RWPE2 (cell line): ENCODE data around the gene TSPAN5.
"Not testable (repeated sequence)": the region's sequence is repeated elsewhere in the genome, so short reads cannot be mapped to it uniquely, and the experiment has no call there.

Experiments
- ATAC-seq: fragments of 200-7000 bp; cut with Tn5 transposase; 3 replicates; pipeline ENCODE4 v1.9.1; 2021; ENCODE audit warnings: low read depth
- DNase-seq: peaks from one replicate; pipeline ENCODE4 v3.0.0-alpha.2; 2020; ENCODE audit warnings: low spot score
- H3K27ac ChIP-seq: fragments of 450-650 bp; 2 replicates; pipeline ENCODE4 v1.5.1; 2017; ENCODE audit warnings: mild to moderate bottlenecking; ENCODE audit not compliant: poor library complexity, severe bottlenecking
- H3K27me3 ChIP-seq: fragments of 250-450 bp; sonication (Bioruptor Pico); 2 replicates; pipeline ENCODE4 v1.5.1; 2021; ENCODE audit warnings: mild to moderate bottlenecking, moderate library complexity; ENCODE audit not compliant: insufficient read depth, poor library complexity, severe bottlenecking
- H3K36me3 ChIP-seq: fragments of 250-450 bp; sonication (Bioruptor Pico); 2 replicates; pipeline ENCODE4 v1.5.1; 2020; ENCODE audit warnings: low read depth, mild to moderate bottlenecking, moderate library complexity
- H3K4me1 ChIP-seq: fragments of 250-450 bp; sonication (Bioruptor Pico); 2 replicates; pipeline ENCODE4 v1.5.1; 2021; ENCODE audit warnings: mild to moderate bottlenecking, moderate library complexity; ENCODE audit not compliant: insufficient read depth, poor library complexity, severe bottlenecking
- H3K4me3 ChIP-seq: fragments of 250-450 bp; sonication (Bioruptor Pico); 2 replicates; pipeline ENCODE4 v1.5.1; 2021; ENCODE audit warnings: mild to moderate bottlenecking, moderate library complexity; ENCODE audit not compliant: severe bottlenecking
- H3K9me3 ChIP-seq: fragments of 250-450 bp; sonication (Bioruptor Pico); 2 replicates; pipeline ENCODE4 v1.5.1; 2021; ENCODE audit warnings: mild to moderate bottlenecking, moderate library complexity; ENCODE audit not compliant: severe bottlenecking
- CTCF ChIP-seq: fragments of 450-650 bp; IDR thresholded peaks from one replicate; pipeline ENCODE4 v1.5.1; 2017; ENCODE audit warnings: mild to moderate bottlenecking, moderate library complexity; ENCODE audit not compliant: poor library complexity, severe bottlenecking

The TSPAN5 gene

GRCh38 chr4:98469771-98470170 is 188.6 kb downstream of the TSPAN5 start:
- Histone ChIP-seq H3K4me1 (peaks cover 30% of the 10 kb centered on the region), H3K4me3 (no peak overlapping the region), H3K27ac (no peak overlapping the region), H3K9me3 (no peaks in the 10 kb centered on the region), H3K27me3 (no peaks in the 10 kb centered on the region), H3K36me3 (peaks cover 22% of the 10 kb centered on the region)
- ATAC-seq (no peak), DNase-seq (no peak)
- TF ChIP-seq CTCF = no peak

- DNase-seq (no peak), ATAC-seq (no peak)
- no peak for TF ChIP-seq CTCF
- Histone ChIP-seq H3K4me1 (peaks cover 23% of the 10 kb centered on the region), H3K27me3 (no peaks in the 10 kb centered on the region), H3K4me3 (no peak overlapping the region), H3K27ac (peak overlapping the region; percentile 10), H3K9me3 (no peaks in the 10 kb centered on the region), H3K36me3 (peaks cover 16% of the 10 kb centered on the region)
Observed at GRCh38 chr4:98468709-98469108, 189.7 kb downstream of the TSPAN5 start.

GRCh38 chr4:98467627-98468072 is 190.8 kb downstream of the TSPAN5 start:
- Histone ChIP-seq H3K27ac (peak overlapping the region; percentile 25), H3K4me3 (peak overlapping the region; percentile 22), H3K9me3 (no peaks in the 10 kb centered on the region), H3K36me3 (peaks cover 11% of the 10 kb centered on the region), H3K27me3 (no peaks in the 10 kb centered on the region), H3K4me1 (peaks cover 17% of the 10 kb centered on the region)
- peak; percentile 92 for ATAC-seq
- peak; percentile 76 for DNase-seq
- peak; percentile 91 for TF ChIP-seq CTCF

GRCh38 chr4:98466868-98467599 is 191.4 kb downstream of the TSPAN5 start:
- Histone ChIP-seq H3K4me1 (peaks cover 15% of the 10 kb centered on the region), H3K4me3 (no peak overlapping the region), H3K36me3 (peaks cover 4% of the 10 kb centered on the region), H3K27me3 (no peaks in the 10 kb centered on the region), H3K9me3 (no peaks in the 10 kb centered on the region), H3K27ac (peak overlapping the region; percentile 25)
- peak; percentile 10; the same call in 2 of the 3 replicates for ATAC-seq
- DNase-seq = no peak
- TF ChIP-seq CTCF = no peak

GRCh38 chr4:98462487-98462886 is 195.9 kb downstream of the TSPAN5 start:
- H3K4me3 ChIP-seq = no peak overlapping the region
- no peaks in the 10 kb centered on the region for H3K36me3 ChIP-seq
- DNase-seq = no peak
- no peaks in the 10 kb centered on the region for H3K9me3 ChIP-seq
- H3K27ac ChIP-seq = no peak overlapping the region
- TF ChIP-seq CTCF = no peak
- H3K4me1 ChIP-seq = peaks cover 8% of the 10 kb centered on the region
- ATAC-seq = no peak
- H3K27me3 ChIP-seq = no peaks in the 10 kb centered on the region

GRCh38 chr4:98461121-98461865 is 197.1 kb downstream of the TSPAN5 start:
- not testable (repeated sequence) for H3K4me1 ChIP-seq, H3K4me3 ChIP-seq, H3K27ac ChIP-seq, ATAC-seq, H3K27me3 ChIP-seq, H3K9me3 ChIP-seq, H3K36me3 ChIP-seq, DNase-seq

GRCh38 chr4:98457422-98457821 is 201.0 kb downstream of the TSPAN5 start:
- not testable (repeated sequence) for H3K4me3 ChIP-seq, H3K9me3 ChIP-seq, H3K27ac ChIP-seq, H3K4me1 ChIP-seq, H3K36me3 ChIP-seq, ATAC-seq, DNase-seq, H3K27me3 ChIP-seq
